ENCODE data around the gene CCZ1B. TPM values are rescaled to one million over a fixed set of nuclear protein-coding genes. Genes with fewer than 3 reads are reported as not detected.
"Not testable (repeated sequence)": the region's sequence is repeated elsewhere in the genome, so short reads cannot be mapped to it uniquely, and the experiment has no call there.

Gene CCZ1B
- total and polyA plus RNA-seq, 8 donors: 21.1 to 35.8 (median 26.0) TPM

DNA sequence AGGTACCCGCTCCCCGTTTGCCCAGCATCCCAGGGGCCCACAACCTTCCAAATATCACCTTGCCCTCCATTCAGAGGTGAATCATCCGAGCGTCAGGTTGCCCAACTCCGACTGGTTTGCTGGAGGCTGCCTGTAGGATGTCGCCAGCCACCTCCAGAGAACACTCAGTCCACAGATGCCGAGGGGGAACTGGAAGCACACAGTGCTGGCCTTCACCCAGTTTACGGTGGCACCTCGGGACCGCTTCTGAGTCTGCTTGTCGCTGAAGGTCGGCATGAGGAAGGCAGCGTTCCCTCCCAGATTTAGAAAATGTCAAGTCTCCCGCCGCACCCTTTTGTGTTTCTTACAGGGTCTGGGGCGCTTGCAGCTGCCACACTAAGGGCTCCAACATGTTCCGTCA lies 27.6 kb upstream of the CCZ1B start:
- H3K27ac ChIP-seq; H3K36me3 ChIP-seq; DNase-seq; ATAC-seq; intact Hi-C loops (cut with DNase I); FAIRE-seq; H3K9me3 ChIP-seq; H3K4me3 ChIP-seq; H3K4me1 ChIP-seq; H3K27me3 ChIP-seq: not testable (repeated sequence)
- 86 to 91% methylated on average over 17 of the region's 17 CpGs for WGBS, 2 donors

DNA sequence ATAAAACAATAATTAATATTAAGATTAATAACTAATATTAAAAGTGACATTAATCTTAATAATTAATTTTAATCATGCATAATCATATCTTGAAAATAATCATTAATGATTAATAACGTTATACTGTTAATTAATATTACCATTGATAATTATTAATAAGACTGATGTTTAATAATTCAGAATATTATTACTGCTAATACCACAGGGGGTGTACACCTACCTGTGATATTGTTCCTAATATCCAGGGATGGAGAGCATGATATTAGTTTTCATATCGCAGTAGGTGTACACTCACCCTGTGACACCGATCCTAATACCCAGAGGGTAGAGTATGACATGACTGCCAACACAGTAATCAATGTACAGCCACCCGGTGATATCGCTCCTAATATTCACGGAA lies 23.1 kb upstream of the CCZ1B start:
- FAIRE-seq; intact Hi-C loops (cut with DNase I); H3K4me1 ChIP-seq; H3K27me3 ChIP-seq; H3K9me3 ChIP-seq; H3K27ac ChIP-seq; H3K36me3 ChIP-seq; H3K4me3 ChIP-seq; DNase-seq; ATAC-seq: not testable (repeated sequence)
- whole genome bisulfite sequencing, 2 donors: 66 to 74% methylated on average over 6 of the region's 6 CpGs

DNA sequence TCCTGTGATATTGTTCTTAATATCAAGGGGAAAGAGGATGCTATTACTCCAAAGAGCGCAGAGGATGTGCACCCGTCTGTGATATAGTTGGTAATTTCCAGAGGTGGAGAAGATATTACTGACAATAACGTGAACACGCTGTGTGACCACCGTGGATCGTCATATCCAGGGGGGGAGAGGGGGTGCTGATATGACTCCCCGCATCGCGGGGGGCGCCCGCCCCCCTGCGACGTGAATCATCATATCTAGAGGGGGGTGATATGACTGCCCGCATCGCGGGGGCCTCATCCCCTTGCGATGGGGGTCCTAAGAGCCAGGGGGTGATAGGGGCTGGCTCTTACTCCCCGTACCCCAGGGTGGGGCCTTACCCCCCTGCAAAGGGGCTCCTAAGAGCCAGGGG lies 21.7 kb upstream of the CCZ1B start:
- not testable (repeated sequence) for FAIRE-seq, H3K27ac ChIP-seq

DNA sequence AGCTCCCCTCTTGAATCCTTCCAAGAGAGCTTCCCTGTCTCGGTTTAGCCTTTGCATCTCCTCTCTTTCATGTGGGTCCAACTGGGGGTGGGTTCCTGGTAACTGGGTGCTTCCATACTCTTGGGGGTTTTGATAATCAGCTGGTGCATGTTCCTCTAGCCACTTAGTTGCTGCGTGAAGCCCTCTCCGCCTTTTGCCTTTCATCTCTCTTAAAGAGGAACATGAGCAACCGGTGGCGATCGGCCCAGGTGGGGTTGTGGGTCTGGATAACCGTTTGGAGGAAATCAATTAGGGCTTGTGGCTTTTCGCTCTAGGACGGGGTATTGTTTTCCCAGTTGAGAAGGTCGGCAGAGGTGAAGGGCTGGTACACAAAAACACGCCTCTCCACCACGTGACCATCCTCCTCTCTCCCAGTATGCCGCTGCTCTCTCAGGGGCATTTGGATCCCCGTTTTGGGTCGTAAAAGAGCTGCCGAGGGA lies 19.9 kb upstream of the CCZ1B start:
- DNase-seq; H3K27ac ChIP-seq; H3K4me1 ChIP-seq; H3K9me3 ChIP-seq; intact Hi-C loops (cut with DNase I); H3K36me3 ChIP-seq; H3K27me3 ChIP-seq; FAIRE-seq; H3K4me3 ChIP-seq; ATAC-seq: not testable (repeated sequence)
- WGBS, 2 donors: 30 to 33% methylated on average over 16 of the region's 16 CpGs

More for the DNA sequence above, 21.7 kb upstream of the CCZ1B start:
- ATAC-seq; H3K27me3 ChIP-seq; H3K9me3 ChIP-seq; intact Hi-C loops (cut with DNase I); H3K4me1 ChIP-seq; H3K36me3 ChIP-seq; DNase-seq; H3K4me3 ChIP-seq: not testable (repeated sequence)
- 70 to 82% methylated on average over 14 to 18 of the region's 18 CpGs for WGBS, 2 donors

DNA sequence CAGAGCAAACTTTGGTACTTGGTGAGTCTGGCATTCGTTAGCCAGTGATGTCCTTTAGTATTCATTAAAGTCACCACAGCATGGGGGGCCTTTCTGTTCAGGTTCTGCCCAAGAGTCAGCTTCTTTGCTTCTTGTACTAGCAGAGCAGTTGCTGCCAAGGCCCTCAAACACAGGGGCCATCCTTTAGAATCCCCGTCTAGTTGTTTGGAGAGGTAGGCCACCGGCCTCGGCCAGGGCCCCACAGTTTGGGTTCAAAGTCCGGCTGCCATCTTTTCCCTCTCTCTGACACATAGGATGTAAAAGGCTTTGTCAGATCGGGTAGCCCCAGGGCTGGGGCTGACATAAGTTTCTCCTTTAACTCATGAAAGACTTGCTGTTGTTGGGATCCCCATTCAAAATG lies 17.6 kb upstream of the CCZ1B start:
- intact Hi-C loops (cut with DNase I); H3K27ac ChIP-seq; ATAC-seq; H3K4me3 ChIP-seq; H3K36me3 ChIP-seq; H3K9me3 ChIP-seq; FAIRE-seq; DNase-seq; H3K4me1 ChIP-seq: not testable (repeated sequence)
- peaks cover 0 to 10% (median 0%) of the 10 kb centered on the region in 4 donors for H3K27me3 ChIP-seq
- 29 to 40% methylated on average over 6 of the region's 6 CpGs for WGBS, 2 donors

DNA sequence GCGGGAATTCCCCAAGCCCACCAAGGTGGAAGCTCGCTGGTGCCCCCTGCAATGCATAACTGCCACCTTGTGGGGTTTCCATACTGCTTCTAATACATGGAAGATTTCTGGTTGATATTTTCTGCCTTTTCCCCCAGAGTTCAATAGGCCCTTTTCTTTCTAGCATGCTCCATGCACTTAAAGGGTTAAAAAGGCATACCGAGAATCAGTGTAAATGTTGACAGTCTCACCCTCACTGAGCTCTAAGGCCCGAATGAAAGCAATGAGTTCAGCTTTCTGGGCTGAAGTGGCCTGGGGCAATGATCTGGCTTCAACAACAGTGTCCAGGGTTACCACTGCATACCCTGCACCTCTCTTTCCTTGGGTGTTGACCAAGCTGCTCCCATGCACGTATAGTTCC lies 17.0 kb upstream of the CCZ1B start:
- H3K4me3 ChIP-seq, FAIRE-seq: not testable (repeated sequence)
- 11 to 19% methylated on average over 5 of the region's 5 CpGs for WGBS, 2 donors

DNA sequence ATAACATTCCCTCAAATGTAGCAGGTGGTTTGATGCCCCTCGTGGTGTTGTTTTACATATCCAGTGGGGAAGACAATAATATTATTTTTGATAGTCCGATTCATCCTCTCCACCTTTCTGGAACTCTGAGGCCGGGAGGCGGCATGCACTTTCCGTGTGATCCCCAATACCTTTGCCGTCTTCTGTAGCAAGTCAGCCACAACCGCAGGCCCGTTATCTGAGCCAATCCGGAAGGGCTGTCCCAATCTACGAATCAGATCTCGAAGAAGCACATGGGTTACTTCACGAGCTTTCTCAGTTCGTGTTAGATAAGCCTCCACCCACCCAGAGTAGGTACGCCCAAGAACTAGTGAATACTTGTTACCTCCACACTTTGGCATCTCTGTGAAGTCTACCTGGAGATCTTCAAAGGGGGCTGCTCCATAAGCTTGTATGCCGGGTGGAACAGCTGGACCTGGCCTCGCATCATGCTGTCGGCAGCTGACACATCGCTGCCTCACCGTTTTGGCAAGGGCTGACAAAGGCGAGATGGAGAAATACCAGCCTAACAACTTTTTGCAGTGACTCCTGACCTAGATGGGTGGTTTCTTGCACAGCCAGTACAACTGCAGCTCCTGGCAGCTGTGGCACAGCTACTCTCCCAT lies 16.3 kb upstream of the CCZ1B start:
- H3K36me3 ChIP-seq; H3K4me1 ChIP-seq; intact Hi-C loops (cut with DNase I); FAIRE-seq; DNase-seq; H3K27ac ChIP-seq; H3K4me3 ChIP-seq; H3K9me3 ChIP-seq; ATAC-seq: not testable (repeated sequence)
- peaks cover 0 to 10% (median 0%) of the 10 kb centered on the region in 4 donors for H3K27me3 ChIP-seq
- WGBS, 2 donors: 40 to 51% methylated on average over 20 of the region's 20 CpGs

More for the DNA sequence above, 17.0 kb upstream of the CCZ1B start:
- H3K4me1 ChIP-seq; H3K27ac ChIP-seq; H3K36me3 ChIP-seq; DNase-seq; ATAC-seq; intact Hi-C loops (cut with DNase I); H3K9me3 ChIP-seq: not testable (repeated sequence)
- H3K27me3 ChIP-seq: peaks cover 0 to 10% (median 0%) of the 10 kb centered on the region in 4 donors

DNA sequence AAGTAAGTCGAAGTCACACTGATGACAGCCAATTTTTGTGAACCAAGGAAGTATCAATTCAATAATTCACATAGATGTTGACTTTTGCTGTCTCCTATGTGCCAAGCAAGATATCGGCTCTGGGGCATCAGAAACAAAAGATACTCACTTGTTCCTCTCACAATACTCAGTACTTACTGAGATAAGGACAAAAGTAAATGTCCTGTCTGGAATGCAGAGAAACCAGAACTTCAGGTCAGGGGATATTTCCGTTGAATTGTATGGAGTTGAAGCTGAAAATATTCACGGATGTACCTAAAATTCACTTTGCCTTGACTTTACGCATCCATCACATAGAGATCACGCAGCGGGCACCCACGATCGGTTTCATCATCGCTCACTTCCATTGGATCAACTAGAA lies 11.0 kb upstream of the CCZ1B start:
- FAIRE-seq; intact Hi-C loops (cut with DNase I); H3K27ac ChIP-seq; H3K9me3 ChIP-seq; DNase-seq; H3K36me3 ChIP-seq; H3K4me1 ChIP-seq; ATAC-seq; H3K4me3 ChIP-seq: not testable (repeated sequence)
- H3K27me3 ChIP-seq: peaks cover 0 to 17% (median 0%) of the 10 kb centered on the region in 4 donors
- 61 to 64% methylated on average over 10 of the region's 10 CpGs for WGBS, 2 donors

DNA sequence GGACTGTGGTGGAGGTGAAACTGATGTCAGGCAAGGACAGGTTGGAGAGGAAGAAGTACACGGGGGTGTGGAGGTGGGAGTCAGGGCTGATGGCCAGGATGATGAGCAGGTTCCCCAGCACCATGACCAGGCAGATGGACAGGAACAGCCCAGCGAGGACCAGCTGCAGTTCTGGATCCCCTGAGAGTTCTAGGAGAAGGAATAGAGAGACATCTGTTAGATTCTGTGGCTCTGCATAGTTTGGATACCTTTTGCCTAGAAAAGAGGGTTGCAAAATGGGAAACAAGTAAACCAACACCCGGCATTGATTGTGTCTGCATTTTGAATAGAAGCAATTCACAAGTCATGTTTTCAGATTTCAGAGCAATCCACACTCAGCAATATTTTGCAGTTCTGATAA lies 9.4 kb upstream of the CCZ1B start:
- 41 to 61% methylated on average over 2 to 3 of the region's 3 CpGs for WGBS, 2 donors
- H3K27ac ChIP-seq; H3K4me3 ChIP-seq; intact Hi-C loops (cut with DNase I); ATAC-seq; DNase-seq; H3K36me3 ChIP-seq; H3K4me1 ChIP-seq; H3K9me3 ChIP-seq; FAIRE-seq: not testable (repeated sequence)
- peaks cover 0 to 13% (median 0%) of the 10 kb centered on the region in 4 donors for H3K27me3 ChIP-seq

Data from pancreas (tissue), 10 donors.